ENCODE measurements around the gene CAMK4.
"Not testable (repeated sequence)": the region's sequence is repeated elsewhere in the genome, so short reads cannot be mapped to it uniquely, and the experiment has no call there.

The CAMK4 gene

GRCh38 chr5:111261610-111262009 lies 37.4 kb downstream of the CAMK4 start:
- DNase-seq, result no peak

DNA sequence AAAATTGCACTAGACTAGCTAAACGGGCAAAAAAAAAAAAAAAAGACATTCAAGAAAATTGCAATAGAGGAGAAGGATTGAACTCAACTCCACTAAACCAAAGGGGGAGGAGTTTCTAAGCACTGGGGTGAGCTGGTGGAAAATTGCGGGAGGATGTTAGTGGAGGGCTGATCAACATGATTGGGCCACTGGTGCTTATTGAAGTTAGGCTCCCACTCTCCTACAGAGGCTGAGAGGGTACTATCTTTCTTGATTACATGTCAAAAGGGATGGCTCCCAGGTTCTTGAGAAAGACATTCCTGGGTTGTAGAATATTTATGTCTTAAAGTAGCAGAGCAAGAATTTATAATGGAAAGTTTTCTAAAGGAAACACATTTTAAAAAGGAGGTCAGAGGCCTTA lies 38.0 kb downstream of the CAMK4 start:
- no peak for DNase-seq

DNA sequence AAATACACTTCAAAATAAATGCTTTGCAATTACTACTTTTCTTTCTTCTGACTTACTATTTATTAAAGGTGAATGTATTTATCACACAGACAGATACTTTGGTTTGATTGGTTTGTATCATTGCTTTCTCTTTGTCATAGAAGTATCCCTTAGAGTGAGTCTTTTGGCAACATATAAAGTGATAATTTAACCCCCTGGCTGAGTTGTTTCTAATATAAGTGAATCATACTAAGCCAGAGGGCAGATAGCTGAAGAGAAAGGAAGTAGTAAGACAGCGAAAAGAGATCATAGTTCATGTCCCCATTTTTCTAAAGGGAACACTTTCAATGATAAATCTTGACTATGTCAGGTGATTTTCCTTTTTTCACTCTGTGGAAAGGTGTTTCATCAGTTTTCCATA lies 38.6 kb downstream of the CAMK4 start:
- no peak for DNase-seq

GRCh38 chr5:111266491-111266890 lies 42.3 kb downstream of the CAMK4 start:
- no peak for DNase-seq

DNA sequence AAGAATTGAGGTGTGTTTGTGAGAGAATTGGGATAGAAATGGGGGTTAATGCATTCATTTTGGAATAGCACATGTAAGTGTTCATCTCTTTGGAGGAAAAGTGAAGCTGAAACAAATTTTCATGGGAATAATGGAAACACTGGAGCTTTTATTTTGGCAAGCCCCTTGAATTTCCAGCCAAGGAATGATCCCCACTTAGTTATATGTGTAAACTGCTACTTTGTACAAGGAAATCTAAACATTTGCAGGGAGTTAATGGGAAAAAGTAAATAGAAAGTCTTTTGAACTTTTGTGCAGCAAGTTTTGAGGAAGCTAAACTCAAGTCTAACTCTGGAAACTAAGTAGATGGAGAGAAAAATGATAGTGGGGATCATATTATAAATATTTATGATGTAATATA lies 44.1 kb downstream of the CAMK4 start:
- no peak for DNase-seq

DNA sequence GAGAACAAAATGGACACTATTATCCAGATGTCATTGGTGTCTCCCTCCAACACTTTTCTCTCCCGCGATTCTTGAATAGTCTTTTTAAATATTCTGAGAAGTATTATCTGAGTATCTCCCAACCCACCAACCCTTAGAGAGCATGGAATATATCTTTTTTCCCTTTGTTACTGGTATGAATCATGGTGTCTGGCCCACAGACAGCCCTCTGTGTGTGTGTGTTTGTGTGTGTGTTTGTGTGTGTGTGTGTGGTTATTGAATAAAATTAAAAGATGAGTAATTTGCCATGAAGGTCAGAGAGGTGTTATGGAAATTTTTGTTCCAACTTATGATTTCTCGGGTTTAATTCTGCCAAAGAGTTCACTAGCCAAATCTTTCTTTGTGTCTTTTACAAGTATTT lies 47.7 kb downstream of the CAMK4 start:
- DNase-seq, result no peak

- DNase-seq, result no peak
Observed at GRCh38 chr5:111277061-111277460, 52.9 kb downstream of the CAMK4 start.

GRCh38 chr5:111278858-111279504 lies 54.8 kb downstream of the CAMK4 start:
- peak; percentile 0 for DNase-seq

- no peak for DNase-seq
Observed at GRCh38 chr5:111280282-111280951, 56.2 kb downstream of the CAMK4 start.

DNA sequence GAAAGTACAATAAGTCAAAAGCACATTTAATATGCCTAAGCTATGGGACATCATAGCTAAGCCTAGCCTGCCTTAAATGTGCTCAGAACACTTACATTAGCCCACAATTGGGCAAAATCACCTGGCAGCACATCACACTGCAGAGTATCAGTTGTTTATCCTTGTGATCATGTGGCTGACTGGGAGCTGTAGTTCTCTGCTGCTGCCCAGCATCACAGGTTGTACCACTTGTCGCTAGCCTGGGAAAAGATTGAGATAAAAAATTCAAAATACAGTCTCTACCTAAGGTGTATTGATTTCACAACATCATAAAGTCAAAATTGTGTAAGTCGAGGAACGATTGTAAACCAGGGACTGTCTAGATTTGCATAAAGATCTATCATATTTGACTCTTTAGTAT lies 58.6 kb downstream of the CAMK4 start:
- DNase-seq, result no peak

- DNase-seq, result no peak
Observed at GRCh38 chr5:111284825-111285224, 60.6 kb downstream of the CAMK4 start.

DNA sequence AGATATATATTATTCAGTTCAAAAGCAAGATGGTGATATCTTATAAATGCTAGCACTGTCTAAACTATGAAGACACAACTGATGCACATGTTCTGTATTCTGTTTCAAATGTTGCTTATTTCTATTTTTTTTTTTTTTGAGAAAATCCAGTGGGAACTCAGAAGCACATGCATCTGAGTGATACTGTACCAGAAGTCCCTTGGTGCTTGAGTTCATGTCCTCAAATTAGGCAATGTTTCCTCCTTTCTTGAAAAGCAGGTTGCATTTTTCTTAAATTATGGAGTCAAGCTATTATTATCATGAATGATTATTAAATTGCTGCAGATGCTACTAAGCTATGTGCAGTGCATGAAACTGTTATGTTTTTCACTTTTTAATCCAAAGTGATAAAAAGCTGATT lies 70.4 kb downstream of the CAMK4 start:
- DNase-seq, result no peak

GRCh38 chr5:111295649-111296048 lies 71.5 kb downstream of the CAMK4 start:
- DNase-seq, result no peak

DNA sequence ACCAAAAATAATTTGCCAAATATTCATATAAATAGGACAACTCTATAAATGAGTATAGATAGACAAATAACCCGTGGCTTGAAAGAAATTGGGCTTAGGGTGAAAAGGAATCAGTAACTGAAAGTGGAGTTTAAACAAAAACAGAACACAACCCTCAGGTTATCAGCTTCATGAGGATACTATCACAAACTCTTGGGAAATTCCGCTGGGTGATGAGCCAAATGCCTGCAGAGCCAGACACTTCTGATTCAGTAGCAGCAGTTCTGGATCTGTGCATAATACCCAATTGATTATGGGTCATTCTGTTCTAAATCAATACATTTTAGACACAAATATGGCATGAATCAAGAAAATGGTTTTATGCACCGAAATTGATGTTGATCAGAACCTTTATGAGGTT lies 72.4 kb downstream of the CAMK4 start:
- no peak for DNase-seq

- DNase-seq, result no peak
Observed at GRCh38 chr5:111299067-111299481, 74.9 kb downstream of the CAMK4 start.

GRCh38 chr5:111299831-111300432 lies 75.7 kb downstream of the CAMK4 start:
- DNase-seq, result no peak

GRCh38 chr5:111301264-111301663 lies 77.1 kb downstream of the CAMK4 start:
- DNase-seq, result no peak

DNA sequence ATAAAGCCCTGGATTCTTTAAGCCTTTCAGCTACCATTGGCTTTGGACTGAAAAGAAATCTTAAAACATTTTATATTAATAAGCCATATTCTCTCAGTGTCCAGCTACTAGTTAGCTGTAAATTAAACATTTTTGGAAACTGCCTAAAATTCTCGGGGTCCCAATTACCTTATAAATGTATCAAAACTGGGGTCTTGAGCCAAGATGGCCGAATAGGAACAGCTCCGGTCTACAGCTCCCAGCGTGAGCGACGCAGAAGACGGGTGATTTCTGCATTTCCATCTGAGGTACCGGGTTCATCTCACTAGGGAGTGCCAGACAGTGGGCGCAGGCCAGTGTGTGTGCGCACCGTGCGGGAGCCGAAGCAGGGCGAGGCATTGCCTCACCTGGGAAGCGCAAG lies 77.9 kb downstream of the CAMK4 start:
- DNase-seq, result not testable (repeated sequence)

DNA sequence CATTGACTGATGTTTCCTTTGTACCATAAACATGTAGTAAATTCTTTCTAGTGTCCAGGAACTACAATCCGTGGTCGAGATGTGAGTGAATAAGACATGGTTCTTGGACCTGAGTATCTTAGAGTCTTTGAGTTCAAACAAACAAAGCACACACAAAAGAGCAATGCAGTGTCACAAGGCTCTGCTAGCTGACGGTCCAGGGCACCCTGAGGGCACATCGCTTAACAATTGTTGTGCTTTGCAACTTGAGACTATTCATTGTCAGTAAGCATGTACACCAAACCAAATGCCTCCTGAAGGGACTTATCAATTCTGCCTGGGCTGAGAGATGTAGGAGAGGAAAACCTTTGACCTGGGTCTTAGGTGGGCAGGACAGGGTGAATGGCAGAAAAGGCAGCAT lies 84.8 kb downstream of the CAMK4 start:
- no peak for DNase-seq

DNA sequence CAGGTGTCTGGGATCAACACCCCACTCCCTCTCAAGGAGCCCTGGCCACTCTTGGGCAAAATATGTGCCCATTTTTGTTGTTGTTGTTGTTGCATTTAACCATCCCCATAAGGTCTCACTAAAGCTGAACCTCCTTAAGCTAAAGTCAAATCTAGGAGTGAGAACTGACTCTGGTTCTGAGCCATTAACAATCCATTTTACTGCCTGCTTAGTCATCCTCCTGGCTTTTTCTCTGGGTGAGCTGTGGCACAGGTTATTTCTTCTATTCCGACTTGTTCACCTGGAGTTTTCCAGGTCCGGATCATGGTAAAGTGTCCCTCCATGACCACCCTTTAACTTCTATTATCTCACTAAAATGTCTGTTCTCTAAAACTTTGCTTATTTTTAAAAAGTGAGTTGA lies 85.2 kb downstream of the CAMK4 start:
- DNase-seq, result no peak

DNA sequence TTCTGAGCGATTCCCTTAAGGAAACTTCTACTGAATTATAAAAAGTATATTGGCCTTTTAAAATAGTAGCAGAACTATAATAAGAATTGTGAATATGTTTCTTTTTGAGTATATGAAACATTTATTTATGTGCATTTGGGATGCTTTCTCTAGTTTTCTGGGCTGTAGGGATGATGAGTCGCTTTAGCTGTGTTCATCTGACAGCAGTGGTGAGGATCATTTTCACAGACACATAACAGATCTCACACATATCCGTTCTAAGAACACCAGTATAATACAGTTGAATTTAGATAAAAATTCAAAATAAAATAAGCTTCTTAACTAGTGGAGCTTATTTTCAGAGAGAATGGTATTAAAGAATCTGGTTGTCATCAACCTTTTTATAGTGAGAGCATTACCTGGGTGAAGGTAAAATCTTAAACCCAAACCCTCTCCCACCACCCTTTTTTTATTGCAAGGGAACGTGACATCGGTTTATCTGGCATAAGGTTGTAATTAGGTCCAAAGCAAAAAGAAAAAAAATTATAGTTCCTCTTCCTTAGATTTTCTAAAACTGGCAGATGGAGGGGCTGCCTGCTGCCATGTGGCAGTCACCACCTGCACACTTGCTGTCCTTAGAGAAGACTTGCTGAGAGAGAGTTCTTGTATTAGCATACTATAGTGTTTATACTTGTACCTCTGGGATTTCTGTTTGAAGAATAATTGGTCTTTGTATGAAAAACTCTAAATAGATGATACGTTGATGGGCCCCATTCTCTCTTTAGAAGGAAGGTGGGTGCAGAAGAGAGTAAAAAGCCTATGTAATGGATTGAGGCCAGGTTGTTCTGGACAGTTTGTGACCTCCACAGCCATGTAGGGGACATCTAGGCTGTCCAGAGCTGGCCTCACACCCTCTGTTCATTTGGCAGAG lies 86.8 kb downstream of the CAMK4 start:
- DNase-seq, result no peak

DNA sequence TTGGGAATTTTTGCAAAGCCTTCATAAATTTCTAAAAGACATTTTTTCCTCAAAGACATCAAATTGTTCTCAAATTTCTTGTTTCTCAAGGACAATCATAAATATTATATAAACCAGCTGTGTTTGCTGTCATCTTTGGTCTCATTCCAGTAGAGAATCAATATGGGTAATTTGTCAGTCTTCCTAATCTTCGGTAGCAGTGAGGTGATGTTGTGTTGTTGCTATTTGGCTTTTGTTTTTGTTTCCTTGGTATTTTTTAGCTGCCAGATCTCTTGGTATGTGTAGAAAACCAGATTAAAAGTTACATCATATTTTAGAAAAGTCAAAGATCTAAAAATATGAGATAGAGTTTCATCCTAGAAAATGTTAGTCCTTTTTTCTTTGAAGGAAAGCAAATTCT lies 87.5 kb downstream of the CAMK4 start:
- DNase-seq, result no peak

DNA sequence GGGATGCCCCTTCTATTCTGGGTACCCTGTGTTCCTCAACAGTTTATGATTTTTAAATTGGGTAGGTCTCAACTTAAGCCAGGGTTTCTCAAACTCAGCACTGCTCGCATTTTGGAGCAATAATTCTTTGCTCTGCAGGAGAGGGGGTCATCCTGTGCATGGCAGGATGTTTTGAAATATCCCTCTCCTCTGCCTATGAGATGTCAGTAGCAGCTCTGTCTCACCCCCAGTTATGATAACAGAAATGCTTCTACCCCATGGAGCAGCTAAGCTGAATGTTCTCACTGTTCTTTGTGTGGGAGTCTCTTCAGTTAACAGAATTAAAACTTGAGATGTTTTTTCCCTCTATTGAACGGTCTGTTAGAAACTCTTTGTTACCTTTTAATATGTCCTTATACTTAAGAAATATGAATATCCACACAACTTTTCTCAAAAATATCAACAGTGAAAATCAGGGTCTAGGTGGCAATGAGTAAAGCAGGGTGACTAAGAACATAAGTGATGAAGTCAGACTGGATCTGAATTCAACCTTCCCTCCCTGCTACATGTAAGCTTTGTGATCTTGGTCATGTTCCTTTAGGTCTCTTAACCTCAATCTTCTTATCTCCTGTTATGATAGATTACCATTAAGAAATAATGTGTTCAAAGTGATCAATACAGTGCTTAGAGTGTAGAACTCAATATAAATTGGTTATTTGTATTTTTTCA lies 89.0 kb downstream of the CAMK4 start:
- DNase-seq, result no peak
